ENCODE data around the gene ALDH3B1. TPM values are rescaled to one million over a fixed set of nuclear protein-coding genes. Genes with fewer than 3 reads are reported as not detected.

ALDH3B1 gene
- total RNA-seq, 2 experiments from 2014 or later = 0.09 to 0.11 TPM

GRCh38 chr11:68066742-68067141 lies 56.6 kb downstream of the ALDH3B1 start:
- ChIA-PET CTCF (no interaction called here), POLR2A (no interaction called here)
- Mint-ChIP-seq H3K4me1 (ENCODE audit: low read depth) (no peaks in the 10 kb centered on the region), H3K4me3 (no peak overlapping the region), H3K27ac (no peak overlapping the region), H3K27me3 (no peaks in the 10 kb centered on the region), H3K36me3 (ENCODE audit: low read depth) (peaks cover 28% of the 10 kb centered on the region), H3K9me3 (no peaks in the 10 kb centered on the region)
- DNase-seq = no peak
- intact Hi-C loops (cut with micrococcal nuclease) = no loop called here
- ATAC-seq = no peak
- no peak for TF ChIP-seq CTCF (IDR thresholded peaks at IDR 0.05)

- no peak for ATAC-seq
- Mint-ChIP-seq H3K4me1 (ENCODE audit: low read depth) (no peaks in the 10 kb centered on the region), H3K27ac (no peak overlapping the region), H3K9me3 (no peaks in the 10 kb centered on the region), H3K4me3 (no peak overlapping the region), H3K27me3 (no peaks in the 10 kb centered on the region), H3K36me3 (ENCODE audit: low read depth) (peaks cover 19% of the 10 kb centered on the region)
- TF ChIP-seq CTCF (IDR thresholded peaks at IDR 0.05) = no peak
- intact Hi-C loops (cut with micrococcal nuclease) = no loop called here
- CTCF ChIA-PET = no interaction called here
- no peak for DNase-seq
- POLR2A ChIA-PET = no interaction called here
These were observed 57.9 kb downstream of the ALDH3B1 start for GRCh38 chr11:68067991-68068390.

- H3K27me3 Mint-ChIP-seq = no peaks in the 10 kb centered on the region
- no peak for TF ChIP-seq CTCF (IDR thresholded peaks at IDR 0.05)
- H3K36me3 Mint-ChIP-seq (ENCODE audit: low read depth) = peaks cover 11% of the 10 kb centered on the region
- no peak for DNase-seq
- H3K4me3 Mint-ChIP-seq = no peak overlapping the region
- H3K9me3 Mint-ChIP-seq = no peaks in the 10 kb centered on the region
- intact Hi-C loops (cut with micrococcal nuclease) = no loop called here
- CTCF ChIA-PET = no interaction called here
- POLR2A ChIA-PET = interaction anchor here (0.9 kb wide), 1 partner anchor 19 kb away, joined by 4 read pairs; no protein-coding TSS in a partner anchor
- no peaks in the 10 kb centered on the region for H3K4me1 Mint-ChIP-seq (ENCODE audit: low read depth)
- no peak overlapping the region for H3K27ac Mint-ChIP-seq
- ATAC-seq = no peak
These were observed 61.3 kb downstream of the ALDH3B1 start for GRCh38 chr11:68071281-68072048.

GRCh38 chr11:68074584-68075352 lies 64.6 kb downstream of the ALDH3B1 start:
- DNase-seq (no peak), ATAC-seq (no peak)
- no peak overlapping the region for H3K4me3 Mint-ChIP-seq
- ChIA-PET CTCF (interaction anchor here (1.3 to 1.6 kb wide), 2 partner anchors 10 to 119 kb away, joined by 4 read pairs; no protein-coding TSS in a partner anchor), POLR2A (interaction anchor here (0.5 kb wide), 1 partner anchor 538 kb away, joined by 3 read pairs; no protein-coding TSS in a partner anchor)
- intact Hi-C loops (cut with micrococcal nuclease) = no loop called here
- no peaks in the 10 kb centered on the region for H3K4me1 Mint-ChIP-seq (ENCODE audit: low read depth)
- H3K9me3 Mint-ChIP-seq = no peaks in the 10 kb centered on the region
- H3K27ac Mint-ChIP-seq = no peak overlapping the region
- TF ChIP-seq CTCF (IDR thresholded peaks at IDR 0.05) = no peak
- H3K36me3 Mint-ChIP-seq (ENCODE audit: low read depth) = peaks cover 6% of the 10 kb centered on the region
- no peaks in the 10 kb centered on the region for H3K27me3 Mint-ChIP-seq
